MG63 (cell line): ENCODE results near the gene PPP3CA. TPM values are rescaled to one million over a fixed set of nuclear protein-coding genes. Genes with fewer than 3 reads are reported as not detected.
"Not testable (repeated sequence)": the region's sequence is repeated elsewhere in the genome, so short reads cannot be mapped to it uniquely, and the experiment has no call there.

ENCODE experiments used
- DNase-seq: peaks from one replicate; pipeline ENCODE4 v3.0.0-alpha.2; 2020
- H3K27me3 ChIP-seq: fragments of 250-450 bp; sonication (Bioruptor Pico); 2 replicates; pipeline ENCODE4 v1.5.1; 2020; ENCODE audit warnings: mild to moderate bottlenecking, moderate library complexity
- H3K36me3 ChIP-seq: fragments of 250-450 bp; sonication (Bioruptor Pico); 2 replicates; pipeline ENCODE4 v1.5.1; 2020; ENCODE audit warnings: mild to moderate bottlenecking, moderate library complexity
- H3K4me3 ChIP-seq: fragments of 250-450 bp; sonication (Bioruptor Pico); 2 replicates; pipeline ENCODE4 v1.5.1; 2020; ENCODE audit warnings: mild to moderate bottlenecking, moderate library complexity
- H3K9me3 ChIP-seq: fragments of 250-450 bp; sonication (Bioruptor Pico); 2 replicates; pipeline ENCODE4 v1.5.1; 2020; ENCODE audit warnings: mild to moderate bottlenecking, moderate library complexity
- total RNA-seq: library from RNA; depleted of rRNA; stranded (reverse); fragments of >200 nt; shearing (Covaris generic); gene quantifications from 2 replicates; pipeline ENCODE4 v1.2.3, GENCODE V29; 2014; ENCODE audit warnings: low replicate concordance

PPP3CA gene
- total RNA-seq, 1 experiment from 2014 or later: 25.4 TPM

DNA sequence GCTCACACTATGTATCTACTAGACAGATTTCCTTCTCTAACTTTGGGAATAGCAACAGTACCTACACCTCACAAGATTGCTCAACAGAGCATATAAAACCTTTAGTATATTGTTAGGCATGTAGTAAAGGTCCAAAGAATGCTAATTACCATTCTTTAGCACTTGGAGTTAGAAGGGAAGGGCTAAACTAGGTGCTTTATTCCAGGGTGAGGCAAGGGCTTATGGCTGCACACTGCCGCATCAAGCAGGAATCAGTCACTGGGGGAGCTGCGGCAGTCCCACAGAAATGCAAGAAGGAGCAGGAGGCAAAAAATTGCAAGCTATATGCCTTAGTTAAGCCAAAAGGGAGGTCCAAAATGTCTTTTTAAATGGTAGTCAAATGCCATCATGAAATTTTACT is 162.7 kb downstream of the PPP3CA start:
- Histone ChIP-seq H3K4me3 (no peak overlapping the region), H3K27me3 (no peaks in the 10 kb centered on the region), H3K9me3 (no peaks in the 10 kb centered on the region), H3K36me3 (no peaks in the 10 kb centered on the region)
- DNase-seq: no peak

DNA sequence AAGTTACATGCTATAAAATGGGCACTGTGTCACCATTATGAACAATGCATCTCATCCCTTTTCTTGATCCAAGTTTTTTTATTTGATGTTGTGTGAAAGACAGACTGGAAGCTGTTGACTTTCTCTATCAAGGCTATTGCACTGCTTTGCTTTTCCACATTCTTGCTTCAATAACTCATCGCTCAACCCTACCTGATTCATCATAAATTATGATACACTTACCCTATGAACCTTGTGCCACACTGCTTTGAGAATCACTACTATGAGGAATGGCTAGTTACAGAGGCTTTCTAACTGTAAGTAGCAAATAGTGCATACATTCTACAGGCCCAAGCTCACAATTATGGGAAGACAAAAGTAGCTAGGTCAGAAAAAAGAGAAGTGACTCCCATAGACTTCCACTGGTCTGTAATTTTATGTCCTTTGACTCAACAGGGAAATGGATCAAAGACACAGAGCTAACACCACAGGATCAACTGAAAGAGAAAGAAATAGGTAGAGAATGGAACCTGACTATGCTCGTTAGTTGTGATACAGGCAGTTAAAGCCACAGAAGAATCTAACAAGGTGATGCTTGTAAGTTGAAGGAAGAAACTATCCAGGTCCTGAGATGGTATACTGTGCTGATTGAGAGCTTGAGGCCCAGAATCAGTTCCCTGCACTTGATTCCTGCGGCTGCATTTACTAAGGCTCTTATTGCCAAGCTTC is 163.5 kb downstream of the PPP3CA start:
- no peak for DNase-seq
- H3K27me3 ChIP-seq: no peaks in the 10 kb centered on the region
- H3K36me3 ChIP-seq: no peaks in the 10 kb centered on the region
- no peak overlapping the region for H3K4me3 ChIP-seq
- no peaks in the 10 kb centered on the region for H3K9me3 ChIP-seq

DNA sequence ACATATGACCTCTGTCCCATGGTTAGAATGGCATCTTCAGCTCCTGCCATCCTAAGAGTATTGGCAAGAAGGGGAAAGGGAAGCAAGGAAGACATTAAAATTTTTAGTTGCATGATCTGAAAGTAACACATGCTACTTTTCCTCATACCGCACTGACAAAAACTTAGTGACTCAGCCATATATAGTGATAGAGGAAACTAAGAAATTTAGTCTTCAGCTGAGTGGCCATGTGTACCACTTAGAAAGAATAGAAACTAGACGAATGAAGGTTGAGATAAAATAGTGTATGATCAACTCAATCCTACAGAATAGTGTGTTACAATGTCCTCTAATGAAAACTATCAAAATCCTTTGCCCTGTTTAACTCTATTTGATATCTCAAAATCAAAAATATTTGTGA is 164.1 kb downstream of the PPP3CA start:
- no peak for DNase-seq
- Histone ChIP-seq H3K4me3 (no peak overlapping the region), H3K36me3 (no peaks in the 10 kb centered on the region), H3K9me3 (no peaks in the 10 kb centered on the region; the same call in 1 of the 2 replicates), H3K27me3 (no peaks in the 10 kb centered on the region)

DNA sequence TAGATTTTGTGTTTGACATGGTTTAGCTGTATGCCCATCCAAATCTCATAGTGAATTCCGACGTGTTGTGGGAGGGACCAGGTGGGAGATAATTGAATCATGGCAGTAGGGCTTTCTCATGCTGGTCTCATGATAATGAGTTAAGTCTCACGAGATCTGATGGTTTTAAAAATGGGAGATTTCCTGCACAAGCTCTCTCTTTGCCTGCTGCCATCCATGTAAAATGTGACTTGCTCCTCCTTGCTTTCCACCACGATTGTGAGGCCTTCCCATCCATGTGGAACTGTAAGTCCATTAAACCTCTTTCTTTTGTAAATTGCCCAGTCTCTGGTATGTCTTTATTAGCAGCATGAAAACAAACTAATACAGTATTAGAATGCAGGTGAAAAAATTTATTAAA is 164.6 kb downstream of the PPP3CA start:
- DNase-seq, H3K36me3 ChIP-seq, H3K4me3 ChIP-seq, H3K9me3 ChIP-seq, H3K27me3 ChIP-seq: not testable (repeated sequence)

DNA sequence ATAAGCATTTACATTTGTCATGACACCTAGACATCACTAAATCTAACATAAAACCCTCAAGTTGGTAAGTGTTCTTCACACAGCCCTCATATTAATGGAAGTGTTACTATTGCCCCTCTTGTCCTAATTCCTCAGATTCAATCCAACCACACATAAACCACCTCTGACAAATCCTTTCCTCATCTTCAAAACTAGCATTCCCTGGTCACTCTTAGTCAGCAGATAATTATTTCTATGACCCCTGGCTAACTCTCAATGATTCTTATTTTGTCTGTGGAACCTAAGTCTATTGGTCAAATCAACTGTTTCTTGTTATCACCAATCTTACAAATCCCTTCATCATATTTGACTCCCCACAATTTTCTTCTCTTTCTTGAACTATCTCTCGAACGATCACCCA is 168.6 kb downstream of the PPP3CA start:
- no peak for DNase-seq
- Histone ChIP-seq H3K9me3 (no peaks in the 10 kb centered on the region; the same call in 1 of the 2 replicates), H3K4me3 (no peak overlapping the region), H3K27me3 (no peaks in the 10 kb centered on the region), H3K36me3 (no peaks in the 10 kb centered on the region)

DNA sequence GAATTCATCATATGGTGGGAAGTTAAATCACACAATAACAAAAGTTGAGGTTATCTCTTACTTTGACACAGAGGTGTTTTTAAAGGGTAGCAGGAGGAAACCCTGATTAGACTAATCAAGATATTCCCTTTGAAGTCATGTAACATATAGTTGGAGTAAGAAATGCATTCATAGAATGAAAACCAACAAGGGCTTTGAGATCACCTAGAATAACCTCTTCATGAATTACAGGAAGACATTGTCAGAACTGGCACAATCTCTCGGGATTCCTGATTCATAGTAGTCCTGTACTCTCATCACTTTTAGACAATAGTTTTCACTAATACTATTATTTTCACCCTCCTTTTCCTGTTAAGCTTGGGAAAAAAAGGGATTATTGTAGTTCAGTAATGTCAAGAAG is 170.2 kb downstream of the PPP3CA start:
- DNase-seq: no peak
- H3K36me3 ChIP-seq: no peaks in the 10 kb centered on the region

DNA sequence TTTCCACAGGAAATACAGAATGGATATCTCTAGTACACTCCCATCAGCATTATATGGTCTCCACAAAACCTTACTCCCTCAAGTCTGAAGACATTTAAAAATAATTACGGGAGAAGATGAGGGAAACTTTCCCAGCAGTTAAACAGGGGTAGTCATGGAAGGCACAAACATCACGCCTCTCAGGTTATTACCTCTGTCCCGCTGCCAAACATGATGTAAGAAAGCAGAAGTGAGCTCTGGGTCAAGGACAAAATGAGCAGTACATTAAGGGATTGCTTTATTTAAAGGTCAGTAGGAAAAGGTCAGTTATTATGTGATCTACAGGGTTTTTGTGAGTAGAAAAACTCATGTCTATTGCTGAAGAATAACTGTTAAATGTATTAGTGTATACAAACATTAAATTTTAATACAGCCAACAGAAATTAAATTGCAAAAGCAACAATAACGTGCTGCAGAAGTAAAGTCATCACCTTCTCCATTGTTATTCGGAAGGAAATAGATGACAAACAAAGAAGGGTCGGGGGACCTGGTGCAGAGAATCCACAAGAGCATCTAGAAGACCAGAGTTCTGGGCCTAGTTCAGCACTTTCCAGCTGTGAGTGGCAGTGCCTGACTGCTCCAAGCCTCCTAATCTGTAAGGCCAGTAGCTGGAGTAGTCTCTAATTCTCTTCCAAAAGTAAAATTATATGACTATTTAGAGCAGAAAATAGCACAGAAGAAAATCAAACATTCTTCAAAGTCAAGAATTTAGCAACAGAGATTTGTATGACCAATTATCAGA is 171.2 kb downstream of the PPP3CA start:
- no peaks in the 10 kb centered on the region; the same call in 1 of the 2 replicates for H3K9me3 ChIP-seq

More for the DNA sequence above, 170.2 kb downstream of the PPP3CA start:
- Histone ChIP-seq H3K9me3 (no peaks in the 10 kb centered on the region; the same call in 1 of the 2 replicates), H3K27me3 (no peaks in the 10 kb centered on the region), H3K4me3 (no peak overlapping the region)

DNA sequence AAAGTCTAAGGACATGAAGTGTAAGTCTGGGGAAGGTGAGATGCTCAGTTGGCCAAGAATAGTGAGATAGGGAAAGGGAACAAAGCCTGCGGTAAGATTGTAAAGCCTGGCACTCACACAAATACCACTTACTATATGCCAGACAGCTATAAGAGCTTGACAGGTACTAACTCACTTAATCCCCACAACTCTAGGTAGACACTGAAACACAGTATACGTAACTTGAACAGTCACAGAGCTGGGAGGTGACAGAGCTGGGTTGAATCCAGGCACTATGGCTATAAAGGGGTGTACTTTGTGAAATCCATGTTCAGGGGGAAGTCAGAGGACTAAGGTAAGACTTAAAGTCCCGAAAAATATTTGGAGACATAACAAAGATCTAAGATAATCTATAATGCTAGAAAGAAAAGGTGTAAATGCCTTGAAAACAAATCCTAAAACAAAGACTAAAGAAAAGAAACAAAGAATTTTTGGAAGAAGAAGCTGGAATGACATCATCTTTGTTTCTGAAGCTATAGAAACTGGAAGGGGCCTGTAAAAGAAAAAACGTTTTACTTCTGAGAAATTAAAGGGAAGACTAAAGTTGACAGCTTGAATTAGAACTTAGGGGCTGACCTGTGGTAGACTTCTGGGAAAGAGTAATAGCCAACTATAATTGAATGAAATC is 172.5 kb downstream of the PPP3CA start:
- Histone ChIP-seq H3K4me3 (no peak overlapping the region), H3K36me3 (no peaks in the 10 kb centered on the region), H3K9me3 (no peaks in the 10 kb centered on the region; the same call in 1 of the 2 replicates), H3K27me3 (no peaks in the 10 kb centered on the region)
- DNase-seq: no peak

More for the DNA sequence above, 171.2 kb downstream of the PPP3CA start:
- no peaks in the 10 kb centered on the region for H3K36me3 ChIP-seq
- H3K4me3 ChIP-seq: no peak overlapping the region
- no peak for DNase-seq
- H3K27me3 ChIP-seq: no peaks in the 10 kb centered on the region

DNA sequence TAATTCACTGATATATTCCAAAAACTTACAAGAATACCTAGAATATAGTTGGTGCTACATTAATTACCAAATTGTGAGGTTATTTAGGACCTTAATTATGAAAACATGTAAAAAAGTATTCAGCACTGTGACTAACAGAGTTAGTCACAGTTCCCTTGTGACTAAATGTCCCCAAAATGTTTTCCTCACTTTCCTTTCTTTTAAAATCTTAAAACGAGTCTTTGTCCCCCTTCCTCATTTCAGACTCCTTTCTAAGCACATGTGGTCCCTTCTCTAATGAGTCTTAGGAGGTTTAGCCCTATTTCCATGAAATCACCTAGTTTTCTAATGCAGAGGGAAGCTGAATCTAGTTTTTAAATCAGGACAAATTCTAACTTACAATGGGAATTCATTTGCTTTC is 175.0 kb downstream of the PPP3CA start:
- Histone ChIP-seq H3K9me3 (no peaks in the 10 kb centered on the region), H3K4me3 (no peak overlapping the region), H3K36me3 (no peaks in the 10 kb centered on the region), H3K27me3 (no peaks in the 10 kb centered on the region)
- DNase-seq: no peak

DNA sequence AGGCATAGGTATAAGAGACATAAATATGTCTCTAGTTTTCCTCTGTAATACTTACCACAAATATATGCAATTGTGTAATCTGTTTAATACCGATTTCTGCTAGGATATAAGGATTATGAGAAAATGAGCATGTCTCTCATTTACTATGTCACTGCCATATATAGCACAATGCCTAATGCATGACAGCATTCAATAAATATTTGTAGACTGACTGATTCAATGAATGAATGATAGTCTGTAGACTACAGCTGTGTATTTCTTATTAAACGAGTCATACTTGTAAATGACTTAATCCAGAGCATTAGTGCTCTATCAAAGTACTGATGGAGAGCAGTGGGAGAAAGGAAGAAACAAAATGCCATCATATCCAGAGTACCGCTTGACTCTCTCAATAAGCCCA is 175.6 kb downstream of the PPP3CA start:
- Histone ChIP-seq H3K27me3 (no peaks in the 10 kb centered on the region), H3K36me3 (no peaks in the 10 kb centered on the region), H3K9me3 (no peaks in the 10 kb centered on the region), H3K4me3 (no peak overlapping the region)
- no peak for DNase-seq

DNA sequence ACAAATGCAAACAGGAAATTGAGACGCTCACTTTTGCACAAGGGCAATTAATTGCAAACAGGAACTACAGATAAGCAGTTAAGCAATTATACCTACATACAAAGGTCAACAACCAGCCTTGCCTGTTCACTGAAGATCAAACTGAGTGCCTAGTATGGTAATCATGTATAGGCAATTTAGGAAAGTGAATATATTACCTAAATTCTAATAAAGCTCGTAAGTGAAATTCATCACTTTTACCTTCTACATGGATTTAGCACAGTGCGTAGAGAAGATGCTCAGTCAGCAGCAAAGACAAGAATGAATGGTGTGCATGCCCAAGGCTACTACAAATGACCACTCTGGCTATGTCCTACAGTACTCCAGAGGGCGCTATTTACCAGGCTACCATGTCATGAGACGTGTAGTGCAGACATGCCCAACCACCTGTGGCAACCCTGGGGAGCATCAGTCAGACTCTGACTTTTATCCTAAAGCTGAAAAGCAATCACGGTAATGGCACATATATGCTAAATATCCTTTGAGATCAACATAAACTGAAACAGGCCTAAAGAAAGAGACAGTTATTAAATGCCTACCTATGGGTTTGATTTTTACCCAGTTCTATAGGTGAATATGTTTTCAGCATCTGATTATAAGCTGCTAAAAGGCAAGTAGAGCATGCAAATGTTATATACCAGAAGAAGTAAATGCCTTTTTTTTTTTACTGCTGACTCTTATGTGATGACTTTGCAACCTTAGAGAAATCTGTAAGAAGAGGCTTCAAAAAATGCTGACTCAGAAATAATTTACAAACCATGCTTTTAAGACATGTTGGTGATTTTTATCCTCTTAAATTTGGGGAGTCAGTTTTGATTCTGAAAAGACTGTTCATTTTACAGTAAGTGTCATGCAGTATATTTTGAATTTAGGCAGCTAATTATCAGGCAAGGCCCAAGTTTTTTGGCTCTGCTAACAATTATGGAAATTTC is 178.0 kb downstream of the PPP3CA start:
- Histone ChIP-seq H3K4me3 (no peak overlapping the region), H3K36me3 (no peaks in the 10 kb centered on the region), H3K9me3 (no peaks in the 10 kb centered on the region), H3K27me3 (no peaks in the 10 kb centered on the region)
- peak; percentile 18 for DNase-seq

DNA sequence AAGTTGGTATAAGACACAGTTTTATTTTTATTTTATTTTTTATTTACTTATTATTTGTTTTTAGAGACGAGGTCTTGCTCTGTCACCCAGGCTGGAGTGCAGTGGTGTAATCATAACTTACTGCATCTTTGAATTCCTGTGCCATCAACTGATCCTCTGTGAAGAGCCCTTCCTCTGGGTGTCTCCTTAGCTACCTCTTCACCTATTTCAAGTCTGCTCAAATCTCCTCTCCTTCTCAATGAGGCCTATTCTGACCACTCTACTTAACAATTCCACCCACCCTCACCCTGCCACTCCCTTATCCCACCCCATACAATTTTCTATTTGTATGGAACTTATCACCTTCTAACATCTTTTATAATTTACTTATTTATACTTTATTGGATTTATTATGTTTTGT is 183.4 kb downstream of the PPP3CA start:
- Histone ChIP-seq H3K36me3 (no peaks in the 10 kb centered on the region), H3K9me3 (no peaks in the 10 kb centered on the region), H3K4me3 (no peak overlapping the region), H3K27me3 (no peaks in the 10 kb centered on the region)
- DNase-seq: no peak

DNA sequence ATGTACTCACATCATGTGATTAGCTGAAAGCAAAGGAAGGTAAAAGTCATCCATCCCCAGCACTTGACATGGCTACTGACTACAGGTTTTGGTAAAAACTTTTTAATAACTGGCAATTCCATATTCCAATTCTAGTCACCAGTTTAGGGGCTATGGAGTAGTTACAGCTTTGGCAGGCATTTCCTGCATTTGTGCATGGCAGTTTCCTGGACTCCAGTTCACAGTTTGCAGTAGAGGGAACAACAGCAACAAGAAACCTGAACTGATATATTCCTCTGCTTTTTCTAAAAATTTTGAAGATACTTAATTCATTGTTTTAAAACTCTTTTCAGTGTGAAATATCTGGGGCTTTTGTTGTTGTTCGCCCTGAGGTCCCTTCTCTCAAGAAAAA is 184.3 kb downstream of the PPP3CA start:
- Histone ChIP-seq H3K9me3 (no peaks in the 10 kb centered on the region), H3K27me3 (no peaks in the 10 kb centered on the region), H3K4me3 (no peak overlapping the region), H3K36me3 (no peaks in the 10 kb centered on the region)
- no peak for DNase-seq

DNA sequence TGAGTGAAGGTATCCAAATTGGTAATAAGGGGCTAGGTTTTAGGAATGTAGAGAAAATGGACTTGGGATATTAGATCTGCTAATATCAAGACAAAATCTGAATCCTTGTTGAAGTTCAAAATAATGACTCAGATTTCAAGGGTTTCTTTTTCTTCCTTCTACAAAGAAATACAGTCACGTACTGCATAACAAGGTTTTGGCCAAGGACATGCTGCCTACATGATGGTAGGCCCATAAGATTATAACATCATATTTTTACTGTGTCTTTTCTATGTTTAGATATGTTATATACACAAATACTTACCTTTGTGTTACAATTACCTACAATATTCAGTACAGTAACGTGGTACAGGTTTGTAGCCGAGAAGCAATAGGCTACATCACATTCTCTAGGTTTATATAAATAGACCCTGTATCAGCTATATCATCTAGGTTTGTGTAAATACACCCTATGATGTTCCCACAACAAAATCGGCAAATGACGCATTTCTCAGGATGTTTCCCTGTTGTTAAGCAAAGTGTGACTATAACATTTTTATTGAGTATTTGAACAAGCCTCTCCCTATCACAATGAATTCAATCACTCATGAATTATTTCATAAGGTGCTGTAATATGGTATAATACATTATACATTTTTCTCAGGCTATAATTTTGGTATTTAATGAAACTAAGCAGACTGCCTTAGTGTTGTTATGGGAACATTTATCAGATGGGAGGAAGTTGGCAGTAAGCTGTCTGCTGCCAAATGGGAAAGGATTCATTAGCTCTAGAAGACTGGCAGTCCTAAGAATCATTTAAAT is 186.3 kb downstream of the PPP3CA start:
- Histone ChIP-seq H3K4me3 (no peak overlapping the region), H3K9me3 (no peaks in the 10 kb centered on the region), H3K27me3 (no peaks in the 10 kb centered on the region), H3K36me3 (no peaks in the 10 kb centered on the region)
- DNase-seq: no peak

DNA sequence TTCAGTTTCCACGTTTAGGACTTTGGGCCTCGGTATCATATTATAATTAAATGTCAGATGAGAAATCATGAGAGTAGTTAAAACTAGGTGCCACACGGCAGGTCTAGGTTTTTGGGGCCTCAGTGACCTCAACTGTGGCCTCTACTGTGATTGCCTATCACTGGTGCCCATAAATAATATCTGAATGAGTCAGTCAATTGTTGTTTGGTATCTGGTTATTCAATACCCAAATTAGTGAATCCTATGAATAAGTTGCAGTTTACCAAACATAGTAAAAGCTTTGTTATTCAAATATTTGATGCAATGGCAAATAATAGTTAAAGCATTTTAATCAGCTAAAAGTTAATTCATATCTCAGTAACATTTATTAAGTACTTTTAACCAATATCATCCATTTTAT is 188.8 kb downstream of the PPP3CA start:
- Histone ChIP-seq H3K27me3 (no peaks in the 10 kb centered on the region), H3K4me3 (no peak overlapping the region), H3K9me3 (no peaks in the 10 kb centered on the region), H3K36me3 (no peaks in the 10 kb centered on the region)
- no peak for DNase-seq

DNA sequence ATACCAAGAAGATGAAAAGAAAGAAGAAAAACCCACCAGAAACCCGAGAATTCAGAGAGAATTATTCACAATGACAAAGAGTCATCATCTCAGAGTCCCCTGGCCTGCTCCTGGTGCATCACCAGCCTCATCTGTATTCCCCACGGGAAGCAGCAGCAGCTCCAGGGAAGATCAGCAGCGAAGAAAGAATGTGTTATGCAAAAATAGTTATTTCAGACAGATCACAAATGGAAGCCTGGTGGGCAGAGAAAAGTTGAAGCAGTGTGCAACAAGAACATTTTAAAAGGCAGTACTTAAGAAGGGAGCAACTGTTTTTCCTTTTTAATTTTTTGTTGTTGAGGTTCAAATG is 189.2 kb downstream of the PPP3CA start:
- no peaks in the 10 kb centered on the region for H3K36me3 ChIP-seq
- no peaks in the 10 kb centered on the region for H3K9me3 ChIP-seq
- DNase-seq: no peak
- no peak overlapping the region for H3K4me3 ChIP-seq
- no peaks in the 10 kb centered on the region for H3K27me3 ChIP-seq
